Calu3 (cell line): Measurements from ENCODE around the gene PLAC1. TPM values are rescaled to one million over a fixed set of nuclear protein-coding genes. Genes with fewer than 3 reads are reported as not detected.

Experiments
- Bru-seq: library from RNA; stranded (reverse); fragments of 400-500 nt; gene quantifications from one replicate; lab custom pipeline; 2021; lab: Mats Ljungman, UMichigan
- BruChase-seq, 2 experiments: library from RNA; stranded (reverse); fragments of 400-500 nt; gene quantifications; one replicate each; lab custom pipeline; 2021; lab: Mats Ljungman, UMichigan
- BruUV-seq: library from RNA; stranded (reverse); fragments of 400-500 nt; replicated peaks from 2 replicates; lab custom pipeline; 2021; lab: Mats Ljungman, UMichigan
- CTCF ChIA-PET: fragments of 300-600 bp; sonication (Branson Sonifier 250); formaldehyde crosslinking; loops from one replicate; lab custom pipeline; 2022; ENCODE audit warnings: antibody characterized with exemption; lab: Charles Lee
- DNase-seq: peaks from one replicate; pipeline ENCODE4 v3.0.0; 2022
- H3K27ac Mint-ChIP-seq: one replicate; pipeline ENCODE4 v1.8.0; 2022; ENCODE audit warnings: mixed read lengths; ENCODE audit not compliant: unreplicated experiment
- H3K27me3 Mint-ChIP-seq: one replicate; pipeline ENCODE4 v1.8.0; 2022; ENCODE audit warnings: mixed read lengths; ENCODE audit not compliant: unreplicated experiment
- H3K36me3 Mint-ChIP-seq: one replicate; pipeline ENCODE4 v1.8.0; 2022; ENCODE audit warnings: mild to moderate bottlenecking, moderate library complexity, mixed read lengths; ENCODE audit not compliant: insufficient read depth, unreplicated experiment
- H3K4me1 Mint-ChIP-seq: one replicate; pipeline ENCODE4 v1.8.0; 2022; ENCODE audit warnings: mild to moderate bottlenecking, low read depth, mixed read lengths; ENCODE audit not compliant: unreplicated experiment
- H3K4me3 Mint-ChIP-seq: one replicate; pipeline ENCODE4 v1.8.0; 2022; ENCODE audit warnings: mild to moderate bottlenecking, low read depth, moderate library complexity, mixed read lengths; ENCODE audit not compliant: unreplicated experiment
- H3K9me3 Mint-ChIP-seq: one replicate; pipeline ENCODE4 v1.8.0; 2022; ENCODE audit warnings: low read depth, mixed read lengths; ENCODE audit not compliant: unreplicated experiment
- CTCF ChIP-seq: fragments of 200-600 bp; IDR thresholded peaks from one replicate; pipeline ENCODE4 v1.8.0; 2022; ENCODE audit warnings: antibody characterized with exemption; ENCODE audit not compliant: unreplicated experiment
- intact Hi-C: fragments of 100-400 bp; cut with micrococcal nuclease; formaldehyde crosslinking; loops from one replicate; pipeline ENCODE4 v1.10.0; 2022; ENCODE audit not compliant: unreplicated experiment
- long read RNA-seq: library from polyadenylated mRNA; stranded (forward); transcript quantifications from one replicate; pipeline ENCODE4 v2.0.0, GENCODE V29; 2022
- total RNA-seq: library from RNA; stranded (reverse); gene quantifications from 2 replicates; pipeline ENCODE4 v1.2.3, GENCODE V29; 2022

Gene PLAC1
- total RNA-seq (not detected in 2 replicates), Bru-seq, nascent RNA (percentile 10 among the genes with signal in this experiment), BruChase-seq, experiment 1, labeled RNA remaining after a 6-hour chase (percentile 10 among the genes with signal in this experiment), BruChase-seq, experiment 2, labeled RNA remaining after a 2-hour chase (percentile 11 among the genes with signal in this experiment)
- long read RNA-seq, result 0 reads

DNA sequence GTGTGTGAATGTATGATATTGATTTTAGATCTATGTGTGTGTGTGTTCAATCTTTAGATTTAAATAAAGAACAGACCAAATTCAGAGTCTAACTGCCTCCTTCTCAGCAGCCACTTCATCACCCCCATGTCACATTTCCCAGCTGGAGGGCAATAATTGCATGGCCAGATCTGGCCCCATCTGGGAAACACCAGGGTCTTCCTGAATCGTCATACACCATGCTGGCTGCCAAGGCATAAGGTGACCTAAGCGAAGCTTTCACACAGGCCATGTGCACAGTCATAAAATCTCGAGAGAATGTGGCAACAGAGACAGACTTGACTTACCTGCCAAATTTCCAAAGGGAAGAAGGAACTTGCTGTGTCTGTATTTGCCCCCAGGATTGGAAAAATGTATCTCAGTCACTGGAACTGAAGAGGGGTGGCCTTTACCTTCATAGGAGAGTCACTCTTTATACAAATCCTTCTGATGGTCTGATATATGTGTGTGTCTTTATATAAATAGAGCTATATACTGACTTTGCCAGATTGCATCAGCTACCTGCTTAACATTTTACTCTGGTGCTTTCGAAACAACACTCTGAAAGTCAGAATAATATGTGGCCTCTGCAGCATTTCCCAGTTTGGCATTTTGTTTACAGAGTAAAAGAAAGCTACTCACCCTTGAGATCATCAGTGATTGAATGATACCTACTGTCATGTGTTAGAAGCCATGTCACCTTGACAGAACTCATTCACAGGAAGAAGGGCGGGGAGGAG, at the start of gene PLAC1:
PLAC1 (minus strand) TSS at position 470 of the 758 bp plus-strand sequence. CDS start 91,789 bp downstream, outside the sequence.
- H3K36me3 Mint-ChIP-seq, result no peaks in the 10 kb centered on the region
- CTCF ChIA-PET, result interaction anchor here (0.6 to 1.2 kb wide), 2 partner anchors 12 to 113 kb away, joined by 3 to 5 read pairs; no protein-coding TSS in a partner anchor
- no peaks in the 10 kb centered on the region for H3K27me3 Mint-ChIP-seq
- H3K27ac Mint-ChIP-seq, result no peak within 1 kb of the TSS
- no peaks in the 10 kb centered on the region for H3K9me3 Mint-ChIP-seq
- BruUV-seq, result no TSS peak
- intact Hi-C loops, result no loop called here
- H3K4me1 Mint-ChIP-seq, result no peaks in the 10 kb centered on the region
- no peak for DNase-seq
- no peak within 1 kb of the TSS for H3K4me3 Mint-ChIP-seq
- no peak for TF ChIP-seq CTCF

GRCh38 chrX:134706138-134706537, 47.9 kb upstream of the PLAC1 start:
- CTCF ChIA-PET, result no interaction called here
- no peak overlapping the region for H3K4me3 Mint-ChIP-seq
- BruUV-seq, result no TSS peak

GRCh38 chrX:134695999-134696398, 37.7 kb upstream of the PLAC1 start:
- H3K9me3 Mint-ChIP-seq, result peaks cover 5% of the 10 kb centered on the region

More at GRCh38 chrX:134706138-134706537, 47.9 kb upstream of the PLAC1 start:
- H3K27ac Mint-ChIP-seq, result no peak overlapping the region
- H3K36me3 Mint-ChIP-seq, result no peaks in the 10 kb centered on the region
- no peaks in the 10 kb centered on the region for H3K27me3 Mint-ChIP-seq
- no peak for DNase-seq
- H3K9me3 Mint-ChIP-seq, result no peaks in the 10 kb centered on the region
- TF ChIP-seq CTCF, result no peak
- intact Hi-C loops, result no loop called here
- H3K4me1 Mint-ChIP-seq, result no peaks in the 10 kb centered on the region

More at GRCh38 chrX:134695999-134696398, 37.7 kb upstream of the PLAC1 start:
- Mint-ChIP-seq H3K27me3 (no peaks in the 10 kb centered on the region), H3K27ac (no peak overlapping the region), H3K4me3 (no peak overlapping the region), H3K36me3 (no peaks in the 10 kb centered on the region), H3K4me1 (no peaks in the 10 kb centered on the region)
- intact Hi-C loops, result no loop called here
- no peak for TF ChIP-seq CTCF
- CTCF ChIA-PET, result no interaction called here
- BruUV-seq, result no TSS peak
- DNase-seq, result no peak
